Hepatocyte (in vitro differentiated cells): ENCODE results near the gene GLIPR2. TPM values are rescaled to one million over a fixed set of nuclear protein-coding genes. Genes with fewer than 3 reads are reported as not detected.
"Not testable (repeated sequence)": the region's sequence is repeated elsewhere in the genome, so short reads cannot be mapped to it uniquely, and the experiment has no call there.

Experiments used
- DNase-seq: peaks from one replicate; pipeline ENCODE4 v3.0.0-alpha.2; 2016; ENCODE audit warnings: low spot score
- H2AFZ ChIP-seq: fragments of 200-600 bp; sonication (generic); 2 replicates; pipeline ENCODE4 v1.6.0; 2016; ENCODE audit warnings: antibody characterized with exemption, mild to moderate bottlenecking
- H3K27ac ChIP-seq: fragments of 200-600 bp; sonication (generic); 2 replicates; pipeline ENCODE4 v1.5.1; 2016; ENCODE audit warnings: mild to moderate bottlenecking
- H3K27me3 ChIP-seq: fragments of 200-600 bp; sonication (generic); 2 replicates; pipeline ENCODE4 v1.6.1; 2016
- H3K36me3 ChIP-seq: fragments of 200-600 bp; sonication (generic); replicated peaks from 2 replicates; pipeline ENCODE4 v1.5.1; 2016; ENCODE audit warnings: low read depth; ENCODE audit not compliant: insufficient read depth
- H3K4me1 ChIP-seq: fragments of 200-600 bp; sonication (generic); 2 replicates; pipeline ENCODE4 v1.5.1; 2016; ENCODE audit warnings: mild to moderate bottlenecking, moderate library complexity; ENCODE audit not compliant: insufficient read depth
- H3K4me2 ChIP-seq: fragments of 200-600 bp; sonication (generic); 2 replicates; pipeline ENCODE4 v1.6.0; 2016
- H3K4me3 ChIP-seq: fragments of 200-600 bp; sonication (generic); 2 replicates; pipeline ENCODE4 v1.5.1; 2016; ENCODE audit warnings: mild to moderate bottlenecking
- H3K79me2 ChIP-seq: fragments of 200-600 bp; sonication (generic); 2 replicates; pipeline ENCODE4 v1.6.0; 2017; ENCODE audit warnings: mild to moderate bottlenecking
- H3K9me2 ChIP-seq: fragments of 200-600 bp; sonication (generic); replicated peaks from 2 replicates; pipeline ENCODE4 v1.6.0; 2017; ENCODE audit warnings: mild to moderate bottlenecking; ENCODE audit not compliant: insufficient read depth
- H3K9me3 ChIP-seq: fragments of 200-600 bp; sonication (generic); 2 replicates; pipeline ENCODE4 v1.5.1; 2016; ENCODE audit warnings: low read depth, mild to moderate bottlenecking
- H4K20me1 ChIP-seq: fragments of 200-600 bp; sonication (generic); 2 replicates; pipeline ENCODE4 v1.6.0; 2016; ENCODE audit warnings: mild to moderate bottlenecking; ENCODE audit not compliant: insufficient read depth, poor library complexity, severe bottlenecking
- CTCF ChIP-seq: fragments of 200-600 bp; sonication (generic); IDR thresholded peaks from 2 replicates; pipeline ENCODE4 v1.5.1; 2016; ENCODE audit warnings: antibody characterized with exemption, mild to moderate bottlenecking; ENCODE audit not compliant: poor library complexity
- EZH2 ChIP-seq: fragments of 200-600 bp; sonication (generic); IDR thresholded peaks from 2 replicates; pipeline ENCODE4 v1.6.1; 2016; ENCODE audit warnings: antibody characterized with exemption, mild to moderate bottlenecking, borderline replicate concordance
- EZH2phosphoT487 ChIP-seq: fragments of 200-600 bp; sonication (generic); IDR thresholded peaks from one replicate; pipeline ENCODE4 v1.6.1; 2018; ENCODE audit warnings: antibody characterized with exemption, mild to moderate bottlenecking, low read depth, moderate library complexity; ENCODE audit not compliant: unreplicated experiment, severe bottlenecking
- WGBS: methylation state at CpG from one replicate; pipeline ENCODE4 v1.1.6; 2016; ENCODE audit warnings: low lambda C conversion rate; ENCODE audit errors: missing lambda C conversion rate; 5-methylcytosine and 5-hydroxymethylcytosine counted together
- polyA plus RNA-seq: library from polyadenylated mRNA; unstranded; fragments of >200 nt; fragmentation: Nextera tagmentation; extraction: Ambion mirVana; gene quantifications from 2 replicates; pipeline ENCODE4 v1.2.1, GENCODE V29; 2016
- total RNA-seq: library from RNA; depleted of rRNA; stranded (reverse); fragments of >200 nt; gene quantifications from 2 replicates; pipeline ENCODE4 v1.2.3, GENCODE V29; 2014

Gene GLIPR2
- total and polyA plus RNA-seq, 2 experiments from 2014 or later, result 12.6 to 14.1 TPM

GRCh38 chr9:36177571-36177970 lies 41.0 kb downstream of the GLIPR2 start:
- no peaks in the 10 kb centered on the region for H3K79me2 ChIP-seq
- no peak for TF ChIP-seq CTCF
- no peak for TF ChIP-seq EZH2phosphoT487
- TF ChIP-seq EZH2, result no peak
- no peaks in the 10 kb centered on the region for H3K36me3 ChIP-seq
- DNase-seq, result no peak
- H3K27me3 ChIP-seq, result no peaks in the 10 kb centered on the region
- no peaks in the 10 kb centered on the region for H3K4me1 ChIP-seq
- H4K20me1 ChIP-seq, result no peaks in the 10 kb centered on the region
- no peaks in the 10 kb centered on the region for H3K9me3 ChIP-seq
- H3K9me2 ChIP-seq, result no peaks in the 10 kb centered on the region
- H3K27ac ChIP-seq, result no peak overlapping the region
- H3K4me3 ChIP-seq, result no peak overlapping the region
- H2AFZ ChIP-seq, result no peak overlapping the region
- H3K4me2 ChIP-seq, result no peak overlapping the region
- WGBS, result 93% methylated on average over 4 of the region's 4 CpGs

- not testable (repeated sequence) for H3K27me3 ChIP-seq, H3K9me2 ChIP-seq, H3K36me3 ChIP-seq, H2AFZ ChIP-seq, H3K4me1 ChIP-seq, H3K27ac ChIP-seq, H3K9me3 ChIP-seq, H3K4me3 ChIP-seq, H4K20me1 ChIP-seq, H3K79me2 ChIP-seq, H3K4me2 ChIP-seq, DNase-seq
- WGBS, result 88% methylated on average over 6 of the region's 6 CpGs
Measured at GRCh38 chr9:36180243-36180642, 43.7 kb downstream of the GLIPR2 start.

DNA sequence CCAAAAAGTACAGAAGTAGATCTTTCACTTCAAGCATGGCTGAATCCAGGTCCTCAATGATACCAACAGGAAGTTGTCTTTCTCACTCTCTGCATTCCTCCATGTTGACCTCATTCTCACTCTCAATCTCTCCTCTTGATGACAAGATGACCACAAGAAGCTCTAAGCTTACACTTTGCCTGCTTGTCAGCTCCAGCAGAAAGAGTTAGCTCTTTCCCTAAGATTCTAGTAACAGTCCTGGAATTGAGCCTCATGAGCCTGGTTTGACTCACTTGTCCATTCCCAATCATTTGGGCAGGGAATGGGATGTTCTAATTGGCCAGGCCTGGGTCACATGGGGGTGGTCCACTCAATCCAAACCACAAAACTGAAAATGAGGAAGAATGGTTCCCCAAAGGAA lies 50.9 kb downstream of the GLIPR2 start:
- Histone ChIP-seq H3K4me3 (no peak overlapping the region), H3K27me3 (no peaks in the 10 kb centered on the region), H3K27ac (no peak overlapping the region), H3K36me3 (no peaks in the 10 kb centered on the region), H3K79me2 (peaks cover 14% of the 10 kb centered on the region), H3K4me1 (peaks cover 9% of the 10 kb centered on the region), H4K20me1 (peaks cover 10% of the 10 kb centered on the region), H3K4me2 (no peak overlapping the region), H2AFZ (no peak overlapping the region), H3K9me2 (no peaks in the 10 kb centered on the region), H3K9me3 (no peaks in the 10 kb centered on the region)
- TF ChIP-seq CTCF (no peak), EZH2 (no peak), EZH2phosphoT487 (no peak)
- no peak for DNase-seq

- 75% methylated on average over 5 of the region's 5 CpGs for WGBS
- no peak overlapping the region for H2AFZ ChIP-seq
Measured at GRCh38 chr9:36188212-36188611, 51.7 kb downstream of the GLIPR2 start.

More at GRCh38 chr9:36188212-36188611, 51.7 kb downstream of the GLIPR2 start:
- no peaks in the 10 kb centered on the region for H3K36me3 ChIP-seq
- H3K4me1 ChIP-seq, result peaks cover 16% of the 10 kb centered on the region
- peaks cover 22% of the 10 kb centered on the region for H3K79me2 ChIP-seq
- no peak overlapping the region for H3K4me2 ChIP-seq
- no peak overlapping the region for H3K4me3 ChIP-seq
- TF ChIP-seq CTCF (no peak), EZH2 (no peak), EZH2phosphoT487 (no peak)
- H3K9me2 ChIP-seq, result no peaks in the 10 kb centered on the region
- DNase-seq, result no peak
- H3K9me3 ChIP-seq, result no peaks in the 10 kb centered on the region
- H4K20me1 ChIP-seq, result peaks cover 18% of the 10 kb centered on the region
- no peak overlapping the region for H3K27ac ChIP-seq
- H3K27me3 ChIP-seq, result no peaks in the 10 kb centered on the region
